ENCODE measurements around the gene FBXO48. TPM values are rescaled to one million over a fixed set of nuclear protein-coding genes. Genes with fewer than 3 reads are reported as not detected.

FBXO48 gene
- total RNA-seq, 2 experiments from 2014 or later, result 0.44 to 0.50 TPM

- Mint-ChIP-seq H3K4me1 (ENCODE audit: low read depth) (peaks cover 21% of the 10 kb centered on the region), H3K4me3 (no peak overlapping the region), H3K27me3 (no peaks in the 10 kb centered on the region), H3K36me3 (ENCODE audit: low read depth) (no peaks in the 10 kb centered on the region), H3K27ac (peak overlapping the region; percentile 10), H3K9me3 (no peaks in the 10 kb centered on the region)
- no peaks in the 10 kb centered on the region for H3K36me3 ChIP-seq (ENCODE audit: insufficient read depth, low read length)
- H3K27ac ChIP-seq (ENCODE audit: low read depth in 1 of 2, low read length in 2 of 2), result no peak overlapping the region
- intact Hi-C loops (cut with DNase I, micrococcal nuclease), result no loop called here
- ChIA-PET CTCF (interaction anchor here (2.0 kb wide), 1 partner anchor 10 kb away, joined by 15 read pairs; no protein-coding TSS in a partner anchor), POLR2A (interaction anchor here (0.6 to 2.5 kb wide), 5 partner anchors 10 to 268 kb away, joined by 3 to 34 read pairs (median 5); partner anchors contain the start of genes APLF and FBXO48)
- DNase-seq (no peak), ATAC-seq (ENCODE audit: poor library complexity) (no peak)
- H3K27me3 ChIP-seq (ENCODE audit: control insufficient read depth in 1 of 2, insufficient read depth in 2 of 2, low read length in 2 of 2), result no peaks in the 10 kb centered on the region
- no peak overlapping the region for H3K4me3 ChIP-seq (ENCODE audit: low read length)
- TF ChIP-seq, protein P1, sequence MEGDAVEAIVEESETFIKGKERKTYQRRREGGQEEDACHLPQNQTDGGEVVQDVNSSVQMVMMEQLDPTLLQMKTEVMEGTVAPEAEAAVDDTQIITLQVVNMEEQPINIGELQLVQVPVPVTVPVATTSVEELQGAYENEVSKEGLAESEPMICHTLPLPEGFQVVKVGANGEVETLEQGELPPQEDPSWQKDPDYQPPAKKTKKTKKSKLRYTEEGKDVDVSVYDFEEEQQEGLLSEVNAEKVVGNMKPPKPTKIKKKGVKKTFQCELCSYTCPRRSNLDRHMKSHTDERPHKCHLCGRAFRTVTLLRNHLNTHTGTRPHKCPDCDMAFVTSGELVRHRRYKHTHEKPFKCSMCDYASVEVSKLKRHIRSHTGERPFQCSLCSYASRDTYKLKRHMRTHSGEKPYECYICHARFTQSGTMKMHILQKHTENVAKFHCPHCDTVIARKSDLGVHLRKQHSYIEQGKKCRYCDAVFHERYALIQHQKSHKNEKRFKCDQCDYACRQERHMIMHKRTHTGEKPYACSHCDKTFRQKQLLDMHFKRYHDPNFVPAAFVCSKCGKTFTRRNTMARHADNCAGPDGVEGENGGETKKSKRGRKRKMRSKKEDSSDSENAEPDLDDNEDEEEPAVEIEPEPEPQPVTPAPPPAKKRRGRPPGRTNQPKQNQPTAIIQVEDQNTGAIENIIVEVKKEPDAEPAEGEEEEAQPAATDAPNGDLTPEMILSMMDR (IDR thresholded peaks at IDR 0.05), result no peak
- peaks cover 14% of the 10 kb centered on the region for H3K4me1 ChIP-seq (ENCODE audit: insufficient read depth, low read length)
- peaks cover 0 to 3% of the 10 kb centered on the region in 2 experiments for H3K9me3 ChIP-seq (ENCODE audit: control insufficient read depth in 1 of 2, insufficient read depth in 1 of 2, low read length in 2 of 2)
These were observed 13.2 kb downstream of the FBXO48 start for GRCh38 chr2:68453761-68454360.

- H3K27ac Mint-ChIP-seq, result no peak overlapping the region
- DNase-seq (peak in 3 of 14 experiments; percentile 48 to 72 (median 49)), ATAC-seq (ENCODE audit: poor library complexity) (peak; percentile 61)
- H3K36me3 Mint-ChIP-seq (ENCODE audit: low read depth), result no peaks in the 10 kb centered on the region
- intact Hi-C loops (cut with DNase I, micrococcal nuclease), result no loop called here
- H3K4me3 ChIP-seq (ENCODE audit: low read length), result no peak overlapping the region
- peaks cover 14% of the 10 kb centered on the region for H3K4me1 ChIP-seq (ENCODE audit: insufficient read depth, low read length)
- ChIA-PET CTCF (interaction anchor here (1.3 to 2.0 kb wide), 2 partner anchors 11 kb away, joined by 5 to 15 read pairs; no protein-coding TSS in a partner anchor), POLR2A (interaction anchor here (1.0 to 2.5 kb wide), 6 partner anchors 10 to 324 kb away, joined by 3 to 34 read pairs (median 4); partner anchors contain the start of genes APLF and FBXO48)
- no peaks in the 10 kb centered on the region for H3K27me3 Mint-ChIP-seq
- peaks cover 0 to 18% of the 10 kb centered on the region in 2 experiments for H3K9me3 ChIP-seq (ENCODE audit: control insufficient read depth in 1 of 2, insufficient read depth in 1 of 2, low read length in 2 of 2)
- TF ChIP-seq, protein P1 (IDR thresholded peaks at IDR 0.05), result no peak
- no peak overlapping the region for H3K4me3 Mint-ChIP-seq
- H3K36me3 ChIP-seq (ENCODE audit: insufficient read depth, low read length), result no peaks in the 10 kb centered on the region
- H3K9me3 Mint-ChIP-seq, result no peaks in the 10 kb centered on the region
- H3K4me1 Mint-ChIP-seq (ENCODE audit: low read depth), result peaks cover 21% of the 10 kb centered on the region
- H3K27ac ChIP-seq (ENCODE audit: low read depth in 1 of 2, low read length in 2 of 2), result no peak overlapping the region
- no peaks in the 10 kb centered on the region for H3K27me3 ChIP-seq (ENCODE audit: control insufficient read depth in 1 of 2, insufficient read depth in 2 of 2, low read length in 2 of 2)
These were observed 14.8 kb downstream of the FBXO48 start for GRCh38 chr2:68452158-68452900.

DNA sequence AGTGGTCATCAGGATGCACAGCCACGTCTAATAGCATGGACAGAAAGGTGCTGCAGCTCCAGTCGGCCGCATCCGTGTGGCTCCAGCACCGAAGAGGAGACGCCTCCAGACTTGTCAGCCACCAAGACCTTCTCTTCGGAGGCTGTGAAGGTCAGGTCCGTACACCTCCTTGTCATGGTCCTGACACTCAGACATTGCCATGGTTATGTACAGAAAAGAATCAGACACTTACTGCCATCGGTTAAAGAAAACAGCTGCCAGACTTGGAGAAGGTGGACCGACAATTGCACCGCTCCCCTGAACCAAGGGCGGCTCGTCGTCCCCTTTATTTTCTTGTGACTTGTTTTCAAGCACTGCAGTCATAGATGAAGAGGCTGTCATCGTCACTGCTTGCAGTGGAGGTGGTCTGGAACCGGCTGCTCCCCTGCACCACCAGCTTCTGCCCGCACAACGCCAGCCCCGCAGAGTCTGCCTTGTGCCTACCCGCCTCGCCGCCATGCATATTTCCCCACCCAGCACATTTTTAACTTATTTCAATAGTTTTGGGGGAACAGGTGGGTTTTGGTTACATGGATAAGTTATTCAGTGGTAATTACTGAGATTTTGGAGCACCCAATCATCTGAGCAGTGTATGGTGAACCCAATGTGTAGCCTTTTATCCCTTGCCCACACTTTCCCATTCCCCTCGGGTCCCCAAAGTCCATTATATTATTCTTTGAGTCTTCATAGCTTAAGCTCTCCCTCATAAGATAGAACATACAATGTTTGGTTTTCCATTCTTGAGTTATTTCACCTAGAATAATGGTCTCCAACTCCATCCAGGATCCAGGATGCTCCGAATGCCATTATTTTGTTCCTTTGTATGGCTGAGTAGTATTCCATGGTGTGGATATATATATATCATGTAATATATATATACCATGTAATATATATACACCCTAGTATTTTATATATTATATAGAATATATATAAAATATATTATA lies 18.1 kb downstream of the FBXO48 start:
- Histone ChIP-seq H3K9me3 (ENCODE audit: control insufficient read depth in 1 of 2, insufficient read depth in 1 of 2, low read length in 2 of 2) (peaks cover 0 to 23% of the 10 kb centered on the region in 2 experiments), H3K4me1 (ENCODE audit: insufficient read depth, low read length) (peaks cover 14% of the 10 kb centered on the region), H3K27me3 (ENCODE audit: control insufficient read depth in 1 of 2, insufficient read depth in 2 of 2, low read length in 2 of 2) (no peaks in the 10 kb centered on the region), H3K27ac (ENCODE audit: low read depth in 1 of 2, low read length in 2 of 2) (no peak overlapping the region), H3K4me3 (ENCODE audit: low read length) (no peak overlapping the region), H3K36me3 (ENCODE audit: insufficient read depth, low read length) (no peaks in the 10 kb centered on the region)
- TF ChIP-seq, protein P1 (IDR thresholded peaks at IDR 0.05), result no peak
- H3K36me3 Mint-ChIP-seq (ENCODE audit: low read depth), result no peaks in the 10 kb centered on the region
- ChIA-PET POLR2A (interaction anchor here (0.9 to 1.0 kb wide), 2 partner anchors 15 to 67 kb away, joined by 3 read pairs; no protein-coding TSS in a partner anchor), CTCF (no interaction called here)
- intact Hi-C loops (cut with DNase I, micrococcal nuclease), result no loop called here
- H3K27me3 Mint-ChIP-seq, result no peaks in the 10 kb centered on the region
- H3K4me3 Mint-ChIP-seq, result no peak overlapping the region
- peaks cover 21% of the 10 kb centered on the region for H3K4me1 Mint-ChIP-seq (ENCODE audit: low read depth)
- no peak overlapping the region for H3K27ac Mint-ChIP-seq
- DNase-seq, result peak in 2 of 14 experiments; percentile 15 to 35
- no peaks in the 10 kb centered on the region for H3K9me3 Mint-ChIP-seq
- peak; percentile 32 for ATAC-seq (ENCODE audit: poor library complexity)

All from CD4-positive, alpha-beta T cell (primary cell).